ENCODE data around the gene CFAP97D1.

Gene CFAP97D1

DNA sequence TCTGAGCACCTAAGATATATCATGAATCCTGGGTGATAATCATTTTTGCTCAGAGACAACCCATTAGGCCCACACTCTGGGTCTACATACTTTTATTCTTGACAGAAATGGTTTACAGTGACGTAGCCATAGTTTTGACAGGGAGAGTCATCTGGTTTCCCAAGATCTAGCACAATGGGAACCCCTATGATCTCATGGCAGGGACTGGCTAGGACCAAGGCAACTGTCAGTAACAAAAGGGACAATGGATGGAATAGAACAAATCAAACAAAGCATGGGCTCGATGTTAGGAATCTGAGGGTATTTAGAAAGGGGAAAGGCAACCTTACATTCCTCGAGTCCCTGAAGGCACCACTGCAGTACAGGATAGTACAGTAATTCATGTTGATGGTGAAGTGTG is 20.5 kb downstream of the CFAP97D1 start:
- no peak for DNase-seq

DNA sequence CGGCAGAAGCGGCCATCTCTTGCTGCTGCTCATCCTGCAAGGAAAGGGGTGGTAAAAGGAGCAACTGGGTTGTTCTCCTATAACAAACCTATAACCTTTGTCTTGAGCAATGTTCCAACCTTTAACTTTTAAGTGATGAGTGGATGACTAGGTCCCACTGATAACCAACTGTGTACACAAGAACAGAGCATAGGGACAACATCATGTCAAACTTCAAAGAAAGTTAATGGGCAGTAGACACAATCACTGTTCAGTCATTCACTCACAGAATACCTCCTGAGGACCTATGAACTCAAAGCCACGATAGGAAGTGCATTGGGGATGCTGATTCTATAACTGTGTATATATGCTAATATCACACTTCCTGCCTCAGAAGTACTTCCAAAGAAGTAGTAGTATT is 21.6 kb downstream of the CFAP97D1 start:
- DNase-seq = no peak

- DNase-seq = no peak
Observed at GRCh38 chr17:43803758-43804157, 23.5 kb downstream of the CFAP97D1 start.

GRCh38 chr17:43805117-43805516 is 24.9 kb downstream of the CFAP97D1 start:
- no peak for DNase-seq

DNA sequence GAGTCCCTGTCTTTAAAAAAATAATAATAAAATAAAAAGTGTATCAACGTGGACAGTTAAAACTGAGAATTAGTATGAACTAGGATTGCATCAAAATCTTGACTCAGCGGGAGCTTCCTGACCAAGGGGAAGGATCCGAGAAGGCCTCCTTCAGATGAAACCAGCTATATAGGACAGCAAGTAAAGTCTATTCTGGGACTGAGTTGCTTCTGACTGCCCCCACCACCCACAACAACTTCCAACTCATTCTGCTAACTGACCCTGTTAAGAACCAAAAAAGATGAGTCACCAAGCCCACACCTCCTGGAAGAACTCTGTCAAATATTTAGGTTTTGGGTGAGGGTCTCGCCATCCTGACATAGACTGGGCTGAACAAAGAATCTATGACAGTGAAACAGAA is 27.8 kb downstream of the CFAP97D1 start:
- DNase-seq = no peak

DNA sequence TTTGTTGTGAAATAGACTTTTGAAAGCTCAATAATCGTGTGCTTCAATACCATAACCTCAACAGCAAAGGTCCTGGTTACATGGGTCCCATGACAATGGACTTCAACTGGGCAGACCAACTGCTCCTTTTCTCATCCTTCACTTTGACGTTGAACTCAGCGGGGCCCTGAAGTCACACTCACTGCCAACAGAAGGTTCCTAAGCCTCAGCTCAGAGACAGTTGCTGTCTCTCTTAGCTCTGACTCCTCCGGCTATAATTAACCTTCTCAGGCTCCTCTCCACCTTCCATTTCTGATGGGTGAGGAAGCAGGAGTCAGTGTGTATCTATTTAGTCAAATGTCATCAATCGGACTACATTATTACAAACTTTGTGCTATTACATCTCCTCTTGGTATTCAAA is 28.9 kb downstream of the CFAP97D1 start:
- no peak for DNase-seq

GRCh38 chr17:43810226-43810715 is 30.0 kb downstream of the CFAP97D1 start:
- no peak for DNase-seq

GRCh38 chr17:43810823-43811222 is 30.6 kb downstream of the CFAP97D1 start:
- no peak for DNase-seq

DNA sequence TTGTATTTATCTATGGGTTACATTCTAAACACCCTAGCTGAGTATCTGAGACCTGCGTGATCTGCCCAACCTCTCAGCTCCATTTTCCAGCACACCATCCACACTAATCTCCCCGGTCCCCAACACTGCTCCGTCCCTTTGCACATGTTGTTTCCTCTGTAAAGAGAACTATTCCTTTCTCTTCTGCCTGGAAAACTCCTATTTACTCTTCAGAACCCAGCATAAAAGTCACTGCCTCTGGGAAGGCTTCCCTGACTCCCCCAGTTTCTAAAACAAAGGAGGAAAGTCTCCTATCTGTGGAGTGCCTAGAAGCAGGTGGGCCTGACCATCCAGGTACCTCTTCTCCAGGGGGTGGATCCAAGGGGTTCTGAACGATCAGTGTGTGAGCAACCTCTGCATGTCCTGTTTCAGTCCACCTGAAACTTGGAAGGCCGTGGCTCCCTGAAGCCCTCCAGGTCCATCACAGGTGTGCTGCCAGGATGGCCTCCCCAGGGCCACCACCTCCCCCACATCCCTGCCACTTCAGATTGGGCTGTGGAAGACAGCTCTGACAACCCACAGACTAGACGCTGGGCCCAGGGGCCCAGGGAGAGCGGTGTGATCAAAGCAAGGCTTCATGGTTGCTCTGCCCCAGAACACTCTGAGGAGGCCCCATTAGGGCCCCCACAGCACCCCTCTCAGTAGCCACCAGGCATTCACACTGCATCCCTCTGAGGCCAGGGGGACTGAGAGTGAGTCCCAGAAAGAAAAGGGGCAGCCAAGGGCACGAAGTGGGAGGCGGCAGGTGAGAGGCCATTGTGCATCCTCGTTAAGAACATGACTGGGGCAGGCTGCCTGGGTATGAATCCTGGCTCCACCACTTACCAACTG is 32.4 kb downstream of the CFAP97D1 start:
- DNase-seq = no peak

- DNase-seq = no peak
Observed at GRCh38 chr17:43813386-43813785, 33.2 kb downstream of the CFAP97D1 start.

GRCh38 chr17:43814026-43814425 is 33.8 kb downstream of the CFAP97D1 start:
- DNase-seq = no peak

DNA sequence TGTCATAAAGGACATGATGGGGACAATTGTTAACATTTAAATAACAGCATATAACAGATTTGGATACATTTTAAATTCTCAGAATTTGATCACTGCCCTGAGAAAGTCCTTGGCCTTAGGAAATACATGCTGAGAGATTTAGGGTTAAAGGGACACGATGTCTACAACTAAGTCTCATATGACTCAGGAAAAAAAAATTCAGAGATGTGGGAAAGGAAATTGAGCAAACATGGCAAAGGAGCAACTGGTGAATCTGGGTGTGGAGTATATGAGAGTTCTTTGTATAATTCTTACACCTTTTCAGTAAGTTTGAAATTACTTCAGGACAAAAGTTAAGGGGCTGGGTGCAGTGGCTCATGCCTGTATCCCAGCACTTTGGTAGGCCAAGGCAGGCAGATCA is 34.5 kb downstream of the CFAP97D1 start:
- DNase-seq = no peak

- no peak for DNase-seq
Observed at GRCh38 chr17:43816336-43817320, 36.4 kb downstream of the CFAP97D1 start.

GRCh38 chr17:43817826-43818225 is 37.6 kb downstream of the CFAP97D1 start:
- no peak for DNase-seq

GRCh38 chr17:43818966-43819365 is 38.7 kb downstream of the CFAP97D1 start:
- no peak for DNase-seq

DNA sequence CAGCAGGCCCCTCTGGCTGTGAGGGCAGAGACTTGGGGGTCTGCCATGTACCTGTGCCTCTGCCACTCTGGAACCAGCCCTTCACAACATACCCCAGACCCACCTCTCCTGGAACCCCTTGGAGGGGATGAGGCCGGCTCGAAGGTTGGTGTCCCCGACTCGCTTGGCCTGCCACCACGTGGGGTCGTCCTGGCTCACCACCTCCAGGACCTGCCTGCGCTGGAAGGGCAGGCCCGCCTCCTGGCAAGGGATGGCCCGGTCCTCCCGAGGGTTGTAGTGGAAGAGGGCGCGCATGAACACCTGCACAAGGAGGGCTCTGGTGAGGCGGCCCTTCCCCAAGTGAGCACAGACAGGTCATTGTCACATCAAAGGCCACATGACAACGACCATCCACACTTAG is 40.5 kb downstream of the CFAP97D1 start:
- no peak for DNase-seq

DNA sequence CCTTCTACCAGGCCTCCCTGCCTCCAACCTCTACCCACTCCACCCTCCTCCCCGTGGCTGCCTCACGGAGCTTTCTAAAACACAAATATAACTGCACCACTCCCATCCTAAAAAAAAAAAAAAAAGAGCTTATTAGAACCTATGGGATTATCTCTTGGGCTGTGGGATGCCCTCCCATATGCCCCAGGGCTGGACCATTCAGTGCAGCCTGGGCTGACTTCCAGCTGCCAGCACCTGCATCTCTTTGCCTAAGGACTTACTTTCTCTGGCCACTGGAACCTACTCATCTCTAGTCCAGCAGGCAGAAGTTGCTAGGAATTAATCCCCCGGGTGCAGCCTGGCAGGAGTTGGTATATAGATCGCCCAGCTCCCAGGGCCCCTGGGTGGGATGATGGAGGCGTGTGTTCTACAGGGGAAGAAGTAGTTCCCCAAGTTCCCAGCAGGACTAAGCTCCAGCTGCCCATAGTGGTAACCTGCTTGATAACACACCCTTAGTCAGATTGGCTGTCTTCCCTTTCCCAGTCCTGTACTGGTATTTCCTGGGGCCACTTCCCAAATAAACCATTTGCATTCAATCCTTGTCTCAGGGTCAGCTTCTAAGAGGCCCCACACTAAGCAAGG is 42.4 kb downstream of the CFAP97D1 start:
- no peak for DNase-seq

- no peak for DNase-seq
Observed at GRCh38 chr17:43823350-43824084, 43.3 kb downstream of the CFAP97D1 start.

- no peak for DNase-seq
Observed at GRCh38 chr17:43825567-43825966, 45.3 kb downstream of the CFAP97D1 start.

- no peak for DNase-seq
Observed at GRCh38 chr17:43826206-43826605, 46.0 kb downstream of the CFAP97D1 start.

GRCh38 chr17:43827596-43827995 is 47.4 kb downstream of the CFAP97D1 start:
- DNase-seq = no peak

DNA sequence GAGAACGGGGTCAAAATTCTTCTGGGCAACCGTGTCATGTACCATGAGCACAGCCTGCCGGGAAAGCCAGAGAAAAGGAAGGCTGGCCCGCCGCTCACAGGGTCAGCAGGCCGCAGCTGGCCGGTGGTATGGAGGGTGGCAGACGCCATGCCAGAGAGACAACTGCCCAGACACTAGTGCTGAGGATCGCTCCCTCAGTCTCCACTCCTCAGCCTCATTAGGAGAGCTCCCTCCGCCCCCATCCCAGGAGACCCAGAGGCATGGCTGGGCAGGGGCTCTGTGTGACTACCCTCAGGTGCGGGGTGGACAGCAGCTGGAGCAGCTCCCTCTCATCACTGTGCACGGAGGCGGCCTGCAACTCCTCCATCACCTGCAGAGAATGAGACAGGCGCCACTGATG is 49.5 kb downstream of the CFAP97D1 start:
- no peak for DNase-seq
